ENCODE results near the gene NMNAT3. TPM values are rescaled to one million over a fixed set of nuclear protein-coding genes. Genes with fewer than 3 reads are reported as not detected.

Gene NMNAT3
- total RNA-seq, 1 donor from 2014 or later: 0.95 TPM

- Histone ChIP-seq H3K9ac (no peak overlapping the region), H3K27me3 (no peaks in the 10 kb centered on the region), H3K9me3 (ENCODE audit: low read depth) (no peaks in the 10 kb centered on the region), H4K20me1 (ENCODE audit: low read depth) (no peaks in the 10 kb centered on the region), H3K4me3 (no peak overlapping the region), H3K4me2 (no peak overlapping the region), H3F3A (ENCODE audit: low read depth) (no peaks in the 10 kb centered on the region), H3K27ac (no peak overlapping the region), H3K79me2 (ENCODE audit: low read depth) (no peaks in the 10 kb centered on the region), H3K36me3 (no peaks in the 10 kb centered on the region), H3K4me1 (peaks cover 7% of the 10 kb centered on the region), H2AFZ (replicated peaks) (no peak overlapping the region)
- TF ChIP-seq EZH2phosphoT487 (IDR thresholded peaks at IDR 0.05) (no peak), EZH2 (IDR thresholded peaks at IDR 0.05) (no peak)
- TF ChIP-seq, protein P1, sequence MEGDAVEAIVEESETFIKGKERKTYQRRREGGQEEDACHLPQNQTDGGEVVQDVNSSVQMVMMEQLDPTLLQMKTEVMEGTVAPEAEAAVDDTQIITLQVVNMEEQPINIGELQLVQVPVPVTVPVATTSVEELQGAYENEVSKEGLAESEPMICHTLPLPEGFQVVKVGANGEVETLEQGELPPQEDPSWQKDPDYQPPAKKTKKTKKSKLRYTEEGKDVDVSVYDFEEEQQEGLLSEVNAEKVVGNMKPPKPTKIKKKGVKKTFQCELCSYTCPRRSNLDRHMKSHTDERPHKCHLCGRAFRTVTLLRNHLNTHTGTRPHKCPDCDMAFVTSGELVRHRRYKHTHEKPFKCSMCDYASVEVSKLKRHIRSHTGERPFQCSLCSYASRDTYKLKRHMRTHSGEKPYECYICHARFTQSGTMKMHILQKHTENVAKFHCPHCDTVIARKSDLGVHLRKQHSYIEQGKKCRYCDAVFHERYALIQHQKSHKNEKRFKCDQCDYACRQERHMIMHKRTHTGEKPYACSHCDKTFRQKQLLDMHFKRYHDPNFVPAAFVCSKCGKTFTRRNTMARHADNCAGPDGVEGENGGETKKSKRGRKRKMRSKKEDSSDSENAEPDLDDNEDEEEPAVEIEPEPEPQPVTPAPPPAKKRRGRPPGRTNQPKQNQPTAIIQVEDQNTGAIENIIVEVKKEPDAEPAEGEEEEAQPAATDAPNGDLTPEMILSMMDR (IDR thresholded peaks at IDR 0.05): no peak
- Mint-ChIP-seq H3K4me3 (no peak overlapping the region), H3K27me3 (ENCODE audit: insufficient read depth, low read depth) (no peaks in the 10 kb centered on the region), H3K27ac (no peak overlapping the region), H3K4me1 (peaks cover 13% of the 10 kb centered on the region), H3K36me3 (peaks cover 4% of the 10 kb centered on the region), H3K9me3 (peaks cover 2% of the 10 kb centered on the region)
- no peak for DNase-seq (ENCODE audit: low spot score)
Measured at GRCh38 chr3:139518926-139519842, 158.6 kb downstream of the NMNAT3 start.

DNA sequence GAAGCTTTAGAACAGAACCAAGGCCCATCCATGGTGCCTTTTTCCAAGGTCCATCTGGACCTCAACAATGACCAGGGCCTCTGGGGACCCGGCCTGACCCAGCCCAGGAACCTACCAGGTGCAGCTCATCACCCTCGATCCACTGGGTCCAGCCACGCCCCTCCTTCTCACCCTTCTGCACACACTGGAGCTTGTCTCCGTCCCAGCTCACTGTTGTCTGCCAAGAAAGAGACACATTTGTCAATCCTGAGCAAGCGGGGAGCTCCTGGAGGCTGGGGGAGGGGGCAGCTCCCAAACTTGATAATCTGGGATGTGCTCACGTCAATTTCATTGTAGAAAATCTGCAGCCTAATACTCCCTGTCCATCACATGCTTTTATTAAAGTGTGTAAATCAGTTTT lies 159.5 kb downstream of the NMNAT3 start:
- Histone ChIP-seq H3K9ac (no peak overlapping the region), H3K4me3 (no peak overlapping the region), H3K4me1 (no peaks in the 10 kb centered on the region), H2AFZ (replicated peaks) (no peak overlapping the region), H3K27ac (no peak overlapping the region), H4K20me1 (ENCODE audit: low read depth) (no peaks in the 10 kb centered on the region), H3K27me3 (no peaks in the 10 kb centered on the region), H3K79me2 (ENCODE audit: low read depth) (no peaks in the 10 kb centered on the region), H3F3A (ENCODE audit: low read depth) (no peaks in the 10 kb centered on the region), H3K36me3 (no peaks in the 10 kb centered on the region), H3K9me3 (ENCODE audit: low read depth) (no peaks in the 10 kb centered on the region), H3K4me2 (no peak overlapping the region)
- H3K27ac Mint-ChIP-seq: no peak overlapping the region
- no peak for DNase-seq (ENCODE audit: low spot score)
- TF ChIP-seq EZH2 (IDR thresholded peaks at IDR 0.05) (no peak), EZH2phosphoT487 (IDR thresholded peaks at IDR 0.05) (no peak)
- peaks cover 4% of the 10 kb centered on the region for H3K4me1 Mint-ChIP-seq
- H3K27me3 Mint-ChIP-seq (ENCODE audit: insufficient read depth, low read depth): no peaks in the 10 kb centered on the region
- H3K4me3 Mint-ChIP-seq: no peak overlapping the region
- H3K36me3 Mint-ChIP-seq: peaks cover 4% of the 10 kb centered on the region
- H3K9me3 Mint-ChIP-seq: peaks cover 2% of the 10 kb centered on the region

DNA sequence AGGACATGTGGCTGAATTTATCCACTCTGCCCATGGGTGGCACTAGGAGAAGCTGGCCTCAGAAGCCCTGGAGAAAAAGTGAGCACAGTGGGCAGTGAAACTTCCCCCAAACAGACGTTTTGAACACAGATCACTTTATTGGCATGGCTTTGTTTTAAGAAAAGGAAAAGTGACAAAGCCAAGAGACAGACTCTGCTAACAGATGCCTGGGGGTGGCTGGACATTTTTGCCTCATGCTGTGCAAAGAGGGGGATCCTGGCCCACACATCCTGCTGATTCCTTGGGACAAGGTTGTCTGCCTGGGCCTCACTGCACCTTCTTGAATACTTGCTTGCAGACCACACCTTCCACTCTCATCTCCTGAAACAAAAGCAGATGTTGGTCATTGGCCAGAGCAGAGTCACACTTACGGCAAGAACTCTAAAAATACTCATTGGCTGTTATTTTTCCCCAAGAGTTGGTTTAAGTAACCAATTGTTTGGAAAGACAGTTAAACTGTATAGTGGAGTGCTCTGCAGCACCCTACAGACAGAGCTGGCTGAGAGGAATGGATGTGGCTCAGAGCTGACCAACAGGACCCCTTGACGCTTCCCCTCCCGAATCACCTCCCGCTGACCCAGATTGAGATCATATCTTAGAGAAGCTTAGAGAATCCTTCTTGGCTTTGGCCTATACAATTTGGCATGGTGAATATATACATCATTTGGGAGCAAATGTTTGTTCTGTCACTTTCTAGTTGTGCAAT lies 160.3 kb downstream of the NMNAT3 start:
- Mint-ChIP-seq H3K36me3 (peaks cover 4% of the 10 kb centered on the region), H3K4me1 (peaks cover 2% of the 10 kb centered on the region), H3K27me3 (ENCODE audit: insufficient read depth, low read depth) (no peaks in the 10 kb centered on the region), H3K9me3 (peaks cover 2% of the 10 kb centered on the region), H3K27ac (no peak overlapping the region), H3K4me3 (no peak overlapping the region)
- no peak for TF ChIP-seq EZH2 (IDR thresholded peaks at IDR 0.05)
- no peak for TF ChIP-seq EZH2phosphoT487 (IDR thresholded peaks at IDR 0.05)
- TF ChIP-seq, protein P1 (IDR thresholded peaks at IDR 0.05): no peak
- Histone ChIP-seq H3F3A (ENCODE audit: low read depth) (no peaks in the 10 kb centered on the region), H3K4me2 (no peak overlapping the region), H4K20me1 (ENCODE audit: low read depth) (no peaks in the 10 kb centered on the region), H3K27ac (no peak overlapping the region), H2AFZ (replicated peaks) (no peak overlapping the region), H3K4me1 (no peaks in the 10 kb centered on the region), H3K36me3 (no peaks in the 10 kb centered on the region), H3K4me3 (no peak overlapping the region), H3K79me2 (ENCODE audit: low read depth) (no peaks in the 10 kb centered on the region), H3K9ac (no peak overlapping the region), H3K9me3 (ENCODE audit: low read depth) (no peaks in the 10 kb centered on the region), H3K27me3 (no peaks in the 10 kb centered on the region)
- DNase-seq (ENCODE audit: low spot score): no peak

All from neural progenitor cell (in vitro differentiated cells).